ENCODE results near the gene PRKAR1B.

GRCh38 chr7:620885-621284 lies 106.2 kb downstream of the PRKAR1B start:
- TF ChIP-seq CTCF (conservative IDR thresholded peaks at IDR 0.05; ENCODE audit: low read length) (no peak), EZH2phosphoT487 (IDR thresholded peaks at IDR 0.05; ENCODE audit: borderline replicate concordance, low read depth, low read length) (no peak)
